Measurements from ENCODE around the gene DMD.
"Not testable (repeated sequence)": the region's sequence is repeated elsewhere in the genome, so short reads cannot be mapped to it uniquely, and the experiment has no call there.

Gene DMD

DNA sequence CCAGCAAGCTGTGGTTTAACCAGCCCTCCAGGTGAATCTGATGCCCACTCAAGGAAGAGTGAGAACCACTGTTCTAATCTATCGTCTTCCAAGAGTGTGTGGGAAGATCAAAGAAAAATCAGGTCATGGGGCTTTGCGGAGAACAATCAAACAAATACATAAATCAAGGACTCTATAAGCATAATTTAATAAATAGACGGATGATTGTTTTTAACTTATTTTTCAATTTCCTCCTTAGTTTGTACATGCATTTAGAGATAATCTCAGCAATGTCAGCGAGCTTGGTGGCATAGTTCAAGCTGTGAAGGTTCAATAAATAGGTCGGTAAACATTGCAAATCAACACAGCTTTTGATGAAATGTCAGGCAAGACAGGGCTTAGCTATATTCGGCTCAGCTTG, 84.9 kb downstream of the DMD start:
- Histone ChIP-seq H3K27me3 (ENCODE audit: insufficient read depth, low read length) (no peaks in the 10 kb centered on the region), H3K4me3 (ENCODE audit: low read depth, low read length) (no peak overlapping the region)

DNA sequence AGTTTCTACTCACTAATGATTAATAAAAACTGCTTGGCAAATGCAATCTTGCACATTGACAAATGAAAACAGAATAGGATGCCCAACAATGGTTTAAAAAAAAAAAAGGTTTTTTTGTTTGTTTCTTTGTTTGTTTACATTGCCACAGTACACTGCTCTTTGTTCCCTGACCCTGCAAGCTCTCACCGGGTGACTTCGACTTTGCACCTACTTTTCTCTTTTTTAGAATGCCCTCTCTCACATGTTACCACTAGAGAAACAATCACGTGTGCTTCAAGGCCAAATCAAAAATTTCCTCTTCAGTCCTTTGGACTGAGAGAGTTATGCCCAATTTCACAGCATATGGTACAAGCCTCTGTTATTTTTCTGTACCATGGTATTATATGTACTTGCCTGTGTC, 101.5 kb downstream of the DMD start:
- Histone ChIP-seq H3K79me2 (ENCODE audit: control insufficient read depth, insufficient read depth, low read length, unreplicated experiment) (no peaks in the 10 kb centered on the region), H3K4me3 (ENCODE audit: low read depth, low read length) (no peak overlapping the region), H3K4me1 (ENCODE audit: control insufficient read depth, insufficient read depth, low read length, unreplicated experiment) (no peaks in the 10 kb centered on the region), H3K27me3 (ENCODE audit: insufficient read depth, low read length) (no peaks in the 10 kb centered on the region), H2AFZ (ENCODE audit: low read length, unreplicated experiment) (no peak overlapping the region), H3K36me3 (ENCODE audit: insufficient read depth, low read length) (no peaks in the 10 kb centered on the region), H3K27ac (ENCODE audit: low read depth, low read length) (no peak overlapping the region)

More for the DNA sequence above, 84.9 kb downstream of the DMD start:
- H3K36me3 ChIP-seq (ENCODE audit: insufficient read depth, low read length): no peaks in the 10 kb centered on the region
- H3K79me2 ChIP-seq (ENCODE audit: control insufficient read depth, insufficient read depth, low read length, unreplicated experiment): no peaks in the 10 kb centered on the region
- no peak overlapping the region for H3K27ac ChIP-seq (ENCODE audit: low read depth, low read length)
- H2AFZ ChIP-seq (ENCODE audit: low read length, unreplicated experiment): no peak overlapping the region
- no peaks in the 10 kb centered on the region for H3K4me1 ChIP-seq (ENCODE audit: control insufficient read depth, insufficient read depth, low read length, unreplicated experiment)

DNA sequence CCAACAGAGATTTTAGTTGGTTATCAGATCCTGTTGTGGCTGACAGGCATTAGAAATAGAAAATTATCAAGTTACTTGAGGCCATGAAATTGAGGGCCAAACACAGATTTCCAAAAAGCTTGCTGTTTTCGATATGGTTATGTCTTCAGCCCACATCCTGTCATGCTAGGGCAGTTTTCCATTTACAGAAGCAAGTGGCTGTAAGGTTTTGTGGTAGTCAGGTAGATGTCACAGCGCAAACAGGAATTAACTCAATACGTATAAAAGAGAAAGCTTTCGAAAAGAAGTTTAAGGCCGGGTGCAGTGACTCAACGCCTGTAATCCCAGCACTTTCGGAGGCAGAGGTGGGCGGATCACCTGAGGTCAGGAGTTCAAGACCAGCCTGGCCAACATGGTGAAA, 104.6 kb downstream of the DMD start:
- Histone ChIP-seq H3K27ac (ENCODE audit: low read depth, low read length) (no peak overlapping the region), H3K4me3 (ENCODE audit: low read depth, low read length) (no peak overlapping the region), H3K79me2 (ENCODE audit: control insufficient read depth, insufficient read depth, low read length, unreplicated experiment) (no peaks in the 10 kb centered on the region), H3K36me3 (ENCODE audit: insufficient read depth, low read length) (no peaks in the 10 kb centered on the region), H3K4me1 (ENCODE audit: control insufficient read depth, insufficient read depth, low read length, unreplicated experiment) (no peaks in the 10 kb centered on the region), H3K27me3 (ENCODE audit: insufficient read depth, low read length) (no peaks in the 10 kb centered on the region), H2AFZ (ENCODE audit: low read length, unreplicated experiment) (no peak overlapping the region)

GRCh38 chrX:33095079-33095478, 116.3 kb downstream of the DMD start:
- H3K4me3 ChIP-seq (ENCODE audit: low read depth, low read length): no peak overlapping the region
- H3K27ac ChIP-seq (ENCODE audit: low read depth, low read length): no peak overlapping the region
- no peaks in the 10 kb centered on the region for H3K4me1 ChIP-seq (ENCODE audit: control insufficient read depth, insufficient read depth, low read length, unreplicated experiment)
- no peaks in the 10 kb centered on the region for H3K79me2 ChIP-seq (ENCODE audit: control insufficient read depth, insufficient read depth, low read length, unreplicated experiment)
- no peaks in the 10 kb centered on the region for H3K27me3 ChIP-seq (ENCODE audit: insufficient read depth, low read length)
- H3K36me3 ChIP-seq (ENCODE audit: insufficient read depth, low read length): no peaks in the 10 kb centered on the region
- no peak overlapping the region for H2AFZ ChIP-seq (ENCODE audit: low read length, unreplicated experiment)

DNA sequence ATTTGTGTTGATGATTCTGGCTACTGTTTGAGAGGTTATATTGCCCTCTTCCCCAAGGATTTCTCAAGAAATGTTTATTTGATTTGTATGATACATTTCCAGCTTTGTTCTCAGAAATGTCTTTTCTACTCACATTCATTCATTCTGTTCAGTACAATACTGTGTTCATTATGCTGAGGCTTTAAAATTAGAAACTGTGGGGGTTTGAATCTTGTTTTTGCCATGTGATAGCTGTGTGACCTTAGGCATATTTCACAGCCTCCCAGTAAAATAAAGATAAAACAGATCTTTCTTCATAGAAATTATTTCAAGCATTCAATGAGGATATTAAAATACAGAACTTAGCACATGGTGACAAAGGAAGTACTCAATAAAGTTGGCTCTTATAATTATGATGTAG, 123.9 kb downstream of the DMD start:
- Histone ChIP-seq H3K4me3 (ENCODE audit: low read depth, low read length) (no peak overlapping the region), H3K4me1 (ENCODE audit: control insufficient read depth, insufficient read depth, low read length, unreplicated experiment) (peaks cover 5% of the 10 kb centered on the region), H3K27me3 (ENCODE audit: insufficient read depth, low read length) (no peaks in the 10 kb centered on the region), H3K79me2 (ENCODE audit: control insufficient read depth, insufficient read depth, low read length, unreplicated experiment) (no peaks in the 10 kb centered on the region), H3K36me3 (ENCODE audit: insufficient read depth, low read length) (no peaks in the 10 kb centered on the region), H2AFZ (ENCODE audit: low read length, unreplicated experiment) (no peak overlapping the region), H3K27ac (ENCODE audit: low read depth, low read length) (no peak overlapping the region)

DNA sequence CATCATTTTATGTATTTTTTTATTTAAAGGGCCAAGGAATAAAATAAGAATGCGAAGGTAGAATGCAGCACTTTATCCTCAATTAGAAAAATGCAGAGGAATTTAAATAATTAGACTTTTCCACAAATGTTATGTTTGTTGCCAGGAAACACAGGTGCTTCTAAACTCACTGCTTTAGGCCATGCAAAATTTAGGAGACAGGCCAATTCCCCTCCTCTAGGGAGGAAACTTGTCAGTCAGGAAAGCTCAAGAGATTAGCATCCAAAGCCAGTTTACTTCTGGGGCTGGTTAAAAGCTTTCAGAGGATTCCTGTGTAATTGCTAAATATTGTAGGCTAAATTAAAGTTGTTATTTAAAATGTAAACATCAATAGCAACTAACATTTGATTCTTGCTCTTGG, 124.5 kb downstream of the DMD start:
- peaks cover 8% of the 10 kb centered on the region for H3K4me1 ChIP-seq (ENCODE audit: control insufficient read depth, insufficient read depth, low read length, unreplicated experiment)
- no peak overlapping the region for H2AFZ ChIP-seq (ENCODE audit: low read length, unreplicated experiment)
- no peak overlapping the region for H3K4me3 ChIP-seq (ENCODE audit: low read depth, low read length)
- no peaks in the 10 kb centered on the region for H3K27me3 ChIP-seq (ENCODE audit: insufficient read depth, low read length)
- H3K36me3 ChIP-seq (ENCODE audit: insufficient read depth, low read length): no peaks in the 10 kb centered on the region
- H3K79me2 ChIP-seq (ENCODE audit: control insufficient read depth, insufficient read depth, low read length, unreplicated experiment): no peaks in the 10 kb centered on the region
- no peak overlapping the region for H3K27ac ChIP-seq (ENCODE audit: low read depth, low read length)

GRCh38 chrX:33082371-33082770, 129.0 kb downstream of the DMD start:
- no peak overlapping the region for H3K27ac ChIP-seq (ENCODE audit: low read depth, low read length)
- H2AFZ ChIP-seq (ENCODE audit: low read length, unreplicated experiment): no peak overlapping the region
- H3K79me2 ChIP-seq (ENCODE audit: control insufficient read depth, insufficient read depth, low read length, unreplicated experiment): no peaks in the 10 kb centered on the region
- H3K36me3 ChIP-seq (ENCODE audit: insufficient read depth, low read length): no peaks in the 10 kb centered on the region
- no peak overlapping the region for H3K4me3 ChIP-seq (ENCODE audit: low read depth, low read length)
- no peaks in the 10 kb centered on the region for H3K27me3 ChIP-seq (ENCODE audit: insufficient read depth, low read length)
- peaks cover 14% of the 10 kb centered on the region for H3K4me1 ChIP-seq (ENCODE audit: control insufficient read depth, insufficient read depth, low read length, unreplicated experiment)

GRCh38 chrX:33078273-33078672, 133.1 kb downstream of the DMD start:
- no peak overlapping the region for H2AFZ ChIP-seq (ENCODE audit: low read length, unreplicated experiment)
- H3K4me3 ChIP-seq (ENCODE audit: low read depth, low read length): no peak overlapping the region
- no peaks in the 10 kb centered on the region for H3K36me3 ChIP-seq (ENCODE audit: insufficient read depth, low read length)
- no peaks in the 10 kb centered on the region for H3K27me3 ChIP-seq (ENCODE audit: insufficient read depth, low read length)
- H3K27ac ChIP-seq (ENCODE audit: low read depth, low read length): no peak overlapping the region
- H3K4me1 ChIP-seq (ENCODE audit: control insufficient read depth, insufficient read depth, low read length, unreplicated experiment): peaks cover 12% of the 10 kb centered on the region
- H3K79me2 ChIP-seq (ENCODE audit: control insufficient read depth, insufficient read depth, low read length, unreplicated experiment): no peaks in the 10 kb centered on the region

GRCh38 chrX:33073660-33074059, 137.7 kb downstream of the DMD start:
- H2AFZ ChIP-seq (ENCODE audit: low read length, unreplicated experiment); H3K27ac ChIP-seq (ENCODE audit: low read depth, low read length); H3K4me1 ChIP-seq (ENCODE audit: control insufficient read depth, insufficient read depth, low read length, unreplicated experiment); H3K36me3 ChIP-seq (ENCODE audit: insufficient read depth, low read length); H3K79me2 ChIP-seq (ENCODE audit: control insufficient read depth, insufficient read depth, low read length, unreplicated experiment); H3K27me3 ChIP-seq (ENCODE audit: insufficient read depth, low read length); H3K4me3 ChIP-seq (ENCODE audit: low read depth, low read length): not testable (repeated sequence)

DNA sequence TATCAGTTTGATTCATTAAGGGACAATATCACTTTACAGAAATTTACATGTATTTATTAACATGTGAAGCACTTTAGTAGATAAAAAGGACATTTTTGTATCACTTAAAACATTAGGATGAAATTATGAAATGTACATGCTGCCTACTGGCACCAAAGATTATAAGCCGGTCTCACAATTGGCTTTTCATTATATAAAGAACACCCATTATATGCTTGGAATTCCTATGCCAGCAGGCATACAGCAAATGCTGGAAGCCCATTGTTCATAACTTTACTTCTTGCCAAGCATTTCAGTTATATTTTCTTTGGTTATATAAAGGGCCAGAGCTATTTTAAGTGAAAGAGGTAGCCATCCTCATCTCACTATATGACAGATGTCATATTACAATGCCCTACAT, 145.9 kb downstream of the DMD start:
- no peaks in the 10 kb centered on the region for H3K27me3 ChIP-seq (ENCODE audit: insufficient read depth, low read length)
- H3K4me1 ChIP-seq (ENCODE audit: control insufficient read depth, insufficient read depth, low read length, unreplicated experiment): no peaks in the 10 kb centered on the region
- H3K4me3 ChIP-seq (ENCODE audit: low read depth, low read length): no peak overlapping the region
- no peak overlapping the region for H2AFZ ChIP-seq (ENCODE audit: low read length, unreplicated experiment)
- no peaks in the 10 kb centered on the region for H3K36me3 ChIP-seq (ENCODE audit: insufficient read depth, low read length)
- H3K79me2 ChIP-seq (ENCODE audit: control insufficient read depth, insufficient read depth, low read length, unreplicated experiment): no peaks in the 10 kb centered on the region
- H3K27ac ChIP-seq (ENCODE audit: low read depth, low read length): no peak overlapping the region

- Histone ChIP-seq H3K79me2 (ENCODE audit: control insufficient read depth, insufficient read depth, low read length, unreplicated experiment) (no peaks in the 10 kb centered on the region), H3K4me3 (ENCODE audit: low read depth, low read length) (no peak overlapping the region), H3K27ac (ENCODE audit: low read depth, low read length) (no peak overlapping the region), H3K27me3 (ENCODE audit: insufficient read depth, low read length) (no peaks in the 10 kb centered on the region), H2AFZ (ENCODE audit: low read length, unreplicated experiment) (no peak overlapping the region), H3K36me3 (ENCODE audit: insufficient read depth, low read length) (no peaks in the 10 kb centered on the region), H3K4me1 (ENCODE audit: control insufficient read depth, insufficient read depth, low read length, unreplicated experiment) (no peaks in the 10 kb centered on the region)
These were observed 149.3 kb downstream of the DMD start for GRCh38 chrX:33062041-33062440.

DNA sequence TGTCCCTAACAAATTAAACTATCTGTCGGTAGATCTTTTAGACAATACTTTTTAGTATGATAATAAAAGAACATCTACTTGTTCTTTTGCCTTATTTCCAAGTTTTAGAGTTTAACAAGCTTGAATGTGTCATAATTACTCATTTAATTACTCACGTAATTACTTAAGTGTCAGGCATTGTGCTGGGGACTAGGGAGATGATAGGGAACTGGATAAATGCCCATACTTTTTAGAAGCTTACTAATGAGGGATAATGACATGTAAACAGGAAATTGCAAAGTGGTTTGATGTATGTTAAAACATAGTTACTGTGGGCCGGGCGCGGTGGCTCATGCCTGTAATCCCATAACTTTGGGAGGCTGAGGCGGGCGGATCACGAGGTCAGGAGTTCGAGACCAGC, 158.3 kb downstream of the DMD start:
- H3K4me3 ChIP-seq (ENCODE audit: low read depth, low read length): no peak overlapping the region
- no peak overlapping the region for H2AFZ ChIP-seq (ENCODE audit: low read length, unreplicated experiment)
- no peaks in the 10 kb centered on the region for H3K79me2 ChIP-seq (ENCODE audit: control insufficient read depth, insufficient read depth, low read length, unreplicated experiment)
- no peaks in the 10 kb centered on the region for H3K27me3 ChIP-seq (ENCODE audit: insufficient read depth, low read length)
- no peaks in the 10 kb centered on the region for H3K4me1 ChIP-seq (ENCODE audit: control insufficient read depth, insufficient read depth, low read length, unreplicated experiment)
- no peaks in the 10 kb centered on the region for H3K36me3 ChIP-seq (ENCODE audit: insufficient read depth, low read length)
- no peak overlapping the region for H3K27ac ChIP-seq (ENCODE audit: low read depth, low read length)
